ENCODE measurements around the gene TCL1A. TPM values are rescaled to one million over a fixed set of nuclear protein-coding genes. Genes with fewer than 3 reads are reported as not detected.

Gene TCL1A
- total RNA-seq, 4 donors from 2014 or later, result 2.6 TPM; not detected in 3

- no peak overlapping the region for H3K27ac ChIP-seq
- H3K36me3 ChIP-seq, result no peaks in the 10 kb centered on the region
- H3K4me3 ChIP-seq, result no peak overlapping the region
- no peaks in the 10 kb centered on the region for H3K4me1 ChIP-seq
- DNase-seq, result no peak
- H3K27me3 ChIP-seq, result no peaks in the 10 kb centered on the region
- no peak for TF ChIP-seq CTCF (IDR thresholded peaks at IDR 0.05)
- TF ChIP-seq POLR2A (IDR thresholded peaks at IDR 0.05), result no peak
- intact Hi-C loops (cut with DNase I; ENCODE audit: low total_unique reads), result no loop called here
- no peaks in the 10 kb centered on the region for H3K9me3 ChIP-seq
Measured at GRCh38 chr14:95695913-95696312, 18.0 kb downstream of the TCL1A start.

- Histone ChIP-seq H3K36me3 (no peaks in the 10 kb centered on the region), H3K4me1 (no peaks in the 10 kb centered on the region), H3K27me3 (no peaks in the 10 kb centered on the region), H3K4me3 (no peak overlapping the region), H3K9me3 (no peaks in the 10 kb centered on the region), H3K27ac (no peak overlapping the region)
- intact Hi-C loops (cut with DNase I; ENCODE audit: low total_unique reads), result no loop called here
- DNase-seq, result no peak
- no peak for TF ChIP-seq POLR2A (IDR thresholded peaks at IDR 0.05)
- TF ChIP-seq CTCF (IDR thresholded peaks at IDR 0.05), result no peak
Measured at GRCh38 chr14:95695051-95695450, 18.9 kb downstream of the TCL1A start.

- TF ChIP-seq CTCF (IDR thresholded peaks at IDR 0.05), result no peak
- Histone ChIP-seq H3K27ac (no peak overlapping the region), H3K36me3 (no peaks in the 10 kb centered on the region), H3K9me3 (no peaks in the 10 kb centered on the region), H3K27me3 (no peaks in the 10 kb centered on the region), H3K4me3 (no peak overlapping the region), H3K4me1 (no peaks in the 10 kb centered on the region)
- no peak for DNase-seq
- intact Hi-C loops (cut with DNase I; ENCODE audit: low total_unique reads), result no loop called here
Measured at GRCh38 chr14:95692109-95692508, 21.8 kb downstream of the TCL1A start.

GRCh38 chr14:95691591-95691990 is 22.3 kb downstream of the TCL1A start:
- Histone ChIP-seq H3K4me1 (no peaks in the 10 kb centered on the region), H3K36me3 (no peaks in the 10 kb centered on the region), H3K27ac (no peak overlapping the region), H3K4me3 (no peak overlapping the region), H3K27me3 (no peaks in the 10 kb centered on the region), H3K9me3 (no peaks in the 10 kb centered on the region)
- intact Hi-C loops (cut with DNase I; ENCODE audit: low total_unique reads), result no loop called here
- no peak for DNase-seq
- TF ChIP-seq POLR2A (IDR thresholded peaks at IDR 0.05), result no peak
- no peak for TF ChIP-seq CTCF (IDR thresholded peaks at IDR 0.05)

- Histone ChIP-seq H3K4me1 (no peaks in the 10 kb centered on the region), H3K9me3 (no peaks in the 10 kb centered on the region), H3K27ac (no peak overlapping the region), H3K36me3 (no peaks in the 10 kb centered on the region), H3K27me3 (no peaks in the 10 kb centered on the region), H3K4me3 (no peak overlapping the region)
- intact Hi-C loops (cut with DNase I; ENCODE audit: low total_unique reads), result no loop called here
- TF ChIP-seq CTCF (IDR thresholded peaks at IDR 0.05), result no peak
- TF ChIP-seq POLR2A (IDR thresholded peaks at IDR 0.05), result no peak
- no peak for DNase-seq
Measured at GRCh38 chr14:95690815-95691214, 23.1 kb downstream of the TCL1A start.
